HEK293 (cell line): Measurements from ENCODE around the gene DMBX1.
A peak's percentile ranks its signal among the peaks of the same experiment; 100 is the strongest.

Experiments used
- CTCF ChIA-PET: fragments of 350-600 bp; formaldehyde crosslinking; extraction: SDS; loops from one replicate; lab custom pipeline; 2021; ENCODE audit warnings: antibody characterized with exemption; lab: Yijun Ruan, JAX
- POLR2A ChIA-PET: fragments of 300-600 bp; formaldehyde crosslinking; extraction: SDS; loops from one replicate; lab custom pipeline; 2020; ENCODE audit warnings: antibody characterized with exemption, inconsistent platforms; lab: Yijun Ruan, JAX
- H3K27ac ChIP-seq: fragments of 200-500 bp; sonication (Bioruptor generic); 2 replicates; pipeline ENCODE4 v1.5.1; 2014; ENCODE audit warnings: low read depth, low read length, control low read depth, inconsistent platforms; ENCODE audit errors: extremely low read depth
- H3K36me3 ChIP-seq, 2 experiments: fragments of 200-500 bp in 1 of 2; sonication (Bioruptor generic) in 1 of 2; 1 replicate in 1 of 2; 2 replicates in 1 of 2; pipeline ENCODE4 v1.5.1; 2014 to 2017; ENCODE audit warnings: inconsistent platforms in 2 of 2, low read length in 2 of 2; ENCODE audit not compliant: control insufficient read depth in 2 of 2, insufficient read depth in 1 of 2
- H3K4me1 ChIP-seq: fragments of 200-500 bp; sonication (Bioruptor generic); 2 replicates; pipeline ENCODE4 v1.5.1; 2014; ENCODE audit warnings: mild to moderate bottlenecking, low read length, inconsistent platforms; ENCODE audit not compliant: control insufficient read depth, insufficient read depth
- H3K4me3 ChIP-seq: 2 replicates; pipeline ENCODE4 v1.5.1; 2011; ENCODE audit warnings: low read depth, mild to moderate bottlenecking, control low read depth, low read length, moderate library complexity
- H3K9me3 ChIP-seq: fragments of 200-500 bp; sonication (Bioruptor generic); 2 replicates; pipeline ENCODE4 v1.5.1; 2014; ENCODE audit warnings: low read depth, low read length, inconsistent platforms; ENCODE audit not compliant: control insufficient read depth, insufficient read depth
- GLIS2 ChIP-seq: fragments of 450-650 bp; formaldehyde crosslinking; IDR thresholded peaks from 2 replicates; pipeline ENCODE4 v1.5.1; 2016; ENCODE audit warnings: missing biosample characterization, missing genetic modification characterization
- KLF16 ChIP-seq: fragments of 450-650 bp; formaldehyde crosslinking; IDR thresholded peaks from 2 replicates; pipeline ENCODE4 v1.5.1; 2017; ENCODE audit warnings: missing biosample characterization, missing genetic modification characterization
- KLF9 ChIP-seq: fragments of 450-650 bp; formaldehyde crosslinking; IDR thresholded peaks from 2 replicates; pipeline ENCODE4 v1.5.1; 2016; ENCODE audit warnings: missing biosample characterization, missing genetic modification characterization, low read depth
- PRDM6 ChIP-seq: fragments of 450-650 bp; formaldehyde crosslinking; IDR thresholded peaks from 2 replicates; pipeline ENCODE4 v1.5.1; 2017; ENCODE audit warnings: missing biosample characterization, missing genetic modification characterization
- SALL2 ChIP-seq: fragments of 450-650 bp; formaldehyde crosslinking; IDR thresholded peaks from 2 replicates; pipeline ENCODE4 v1.5.0; 2017; ENCODE audit warnings: missing biosample characterization, mild to moderate bottlenecking, missing genetic modification characterization, borderline replicate concordance
- ZBTB17 ChIP-seq: fragments of 450-650 bp; formaldehyde crosslinking; IDR thresholded peaks from 2 replicates; pipeline ENCODE4 v1.5.1; 2016; ENCODE audit warnings: missing biosample characterization, missing genetic modification characterization
- ZBTB8A ChIP-seq: fragments of 450-650 bp; formaldehyde crosslinking; IDR thresholded peaks from 2 replicates; pipeline ENCODE4 v1.5.1; 2016; ENCODE audit warnings: missing biosample characterization, missing genetic modification characterization
- ZFHX2 ChIP-seq: fragments of 450-650 bp; formaldehyde crosslinking; conservative IDR thresholded peaks from 2 replicates; pipeline ENCODE4 v1.5.1; 2016; ENCODE audit warnings: missing biosample characterization, missing genetic modification characterization
- ZFP3 ChIP-seq: fragments of 450-650 bp; formaldehyde crosslinking; IDR thresholded peaks from 2 replicates; pipeline ENCODE4 v1.5.1; 2016; ENCODE audit warnings: low read depth, missing biosample characterization, missing genetic modification characterization
- ZNF114 ChIP-seq: fragments of 450-650 bp; formaldehyde crosslinking; IDR thresholded peaks from 2 replicates; pipeline ENCODE4 v1.5.0; 2017; ENCODE audit warnings: missing biosample characterization, missing genetic modification characterization
- ZNF140 ChIP-seq: fragments of 450-650 bp; formaldehyde crosslinking; IDR thresholded peaks from 2 replicates; pipeline ENCODE4 v1.5.1; 2016; ENCODE audit warnings: missing biosample characterization, missing genetic modification characterization
- ZNF155 ChIP-seq: fragments of 450-650 bp; formaldehyde crosslinking; IDR thresholded peaks from 2 replicates; pipeline ENCODE4 v1.5.1; 2016; ENCODE audit warnings: missing biosample characterization, missing genetic modification characterization
- ZNF157 ChIP-seq: fragments of 450-650 bp; formaldehyde crosslinking; IDR thresholded peaks from 2 replicates; pipeline ENCODE4 v1.5.1; 2016; ENCODE audit warnings: missing biosample characterization, missing genetic modification characterization
- ZNF274 ChIP-seq, 2 experiments: fragments of 200-500 bp in 1 of 2; fragments of 450-650 bp in 1 of 2; sonication (Bioruptor generic) in 1 of 2; formaldehyde crosslinking in 1 of 2; IDR thresholded peaks; 2 replicates each; pipeline versions ENCODE4 v1.5.1 to v1.6.1; 2014 to 2016; ENCODE audit warnings: borderline replicate concordance in 1 of 2, inconsistent platforms in 1 of 2, low read length in 1 of 2, missing biosample characterization in 1 of 2, missing genetic modification characterization in 1 of 2
- ZNF302 ChIP-seq: fragments of 450-650 bp; formaldehyde crosslinking; IDR thresholded peaks from 2 replicates; pipeline ENCODE4 v1.5.1; 2016; ENCODE audit warnings: missing biosample characterization, missing genetic modification characterization, low read depth
- ZNF311 ChIP-seq: fragments of 450-650 bp; formaldehyde crosslinking; IDR thresholded peaks from 2 replicates; pipeline ENCODE4 v1.5.1; 2017; ENCODE audit warnings: missing biosample characterization, missing genetic modification characterization, borderline replicate concordance
- ZNF354C ChIP-seq: fragments of 450-650 bp; formaldehyde crosslinking; IDR thresholded peaks from 2 replicates; pipeline ENCODE4 v1.5.1; 2016; ENCODE audit warnings: missing biosample characterization, missing genetic modification characterization, low read depth, borderline replicate concordance
- ZNF426 ChIP-seq: fragments of 450-650 bp; formaldehyde crosslinking; IDR thresholded peaks from 2 replicates; pipeline ENCODE4 v1.5.1; 2017; ENCODE audit warnings: missing biosample characterization, missing genetic modification characterization, mild to moderate bottlenecking, inconsistent platforms, moderate library complexity
- ZNF521 ChIP-seq: fragments of 450-650 bp; formaldehyde crosslinking; IDR thresholded peaks from 2 replicates; pipeline ENCODE4 v1.5.1; 2017; ENCODE audit warnings: missing biosample characterization, mild to moderate bottlenecking, missing genetic modification characterization
- ZNF596 ChIP-seq: fragments of 450-650 bp; IDR thresholded peaks from 2 replicates; pipeline ENCODE4 v1.5.0; 2018; ENCODE audit warnings: missing biosample characterization, mild to moderate bottlenecking, missing genetic modification characterization, moderate library complexity
- ZNF624 ChIP-seq: fragments of 450-650 bp; formaldehyde crosslinking; IDR thresholded peaks from 2 replicates; pipeline ENCODE4 v1.5.1; 2017; ENCODE audit warnings: missing biosample characterization, missing genetic modification characterization
- ZNF645 ChIP-seq: fragments of 450-650 bp; formaldehyde crosslinking; IDR thresholded peaks from 2 replicates; pipeline ENCODE4; 2016; ENCODE audit warnings: missing biosample characterization, missing genetic modification characterization
- ZNF658 ChIP-seq: fragments of 450-650 bp; formaldehyde crosslinking; IDR thresholded peaks from 2 replicates; pipeline ENCODE4; 2016; ENCODE audit warnings: missing biosample characterization, missing genetic modification characterization
- ZSCAN16 ChIP-seq: fragments of 450-650 bp; formaldehyde crosslinking; IDR thresholded peaks from 2 replicates; pipeline ENCODE4 v1.5.1; 2016; ENCODE audit warnings: missing biosample characterization, missing genetic modification characterization
- ZSCAN30 ChIP-seq: fragments of 450-650 bp; IDR thresholded peaks from 2 replicates; pipeline ENCODE4 v1.5.1; 2018; ENCODE audit warnings: missing biosample characterization, mild to moderate bottlenecking, missing genetic modification characterization, moderate library complexity
- ZSCAN5A ChIP-seq: fragments of 450-650 bp; formaldehyde crosslinking; IDR thresholded peaks from 2 replicates; pipeline ENCODE4 v1.5.1; 2016; ENCODE audit warnings: missing biosample characterization, missing genetic modification characterization
- TF ChIP-seq, protein P1 (sequence below): fragments of 450-650 bp; formaldehyde crosslinking; IDR thresholded peaks from 2 replicates; pipeline ENCODE4 v1.5.1; 2016; ENCODE audit warnings: missing biosample characterization, missing genetic modification characterization
- TF ChIP-seq, protein P2 (sequence below): fragments of 450-650 bp; formaldehyde crosslinking; IDR thresholded peaks from 2 replicates; pipeline ENCODE4 v1.5.1; 2017; ENCODE audit warnings: missing biosample characterization, missing genetic modification characterization
- TF ChIP-seq, protein P3 (sequence below): fragments of 450-650 bp; formaldehyde crosslinking; IDR thresholded peaks from 2 replicates; pipeline ENCODE4 v1.5.1; 2017; ENCODE audit warnings: missing biosample characterization, missing genetic modification characterization

DMBX1 gene

DNA sequence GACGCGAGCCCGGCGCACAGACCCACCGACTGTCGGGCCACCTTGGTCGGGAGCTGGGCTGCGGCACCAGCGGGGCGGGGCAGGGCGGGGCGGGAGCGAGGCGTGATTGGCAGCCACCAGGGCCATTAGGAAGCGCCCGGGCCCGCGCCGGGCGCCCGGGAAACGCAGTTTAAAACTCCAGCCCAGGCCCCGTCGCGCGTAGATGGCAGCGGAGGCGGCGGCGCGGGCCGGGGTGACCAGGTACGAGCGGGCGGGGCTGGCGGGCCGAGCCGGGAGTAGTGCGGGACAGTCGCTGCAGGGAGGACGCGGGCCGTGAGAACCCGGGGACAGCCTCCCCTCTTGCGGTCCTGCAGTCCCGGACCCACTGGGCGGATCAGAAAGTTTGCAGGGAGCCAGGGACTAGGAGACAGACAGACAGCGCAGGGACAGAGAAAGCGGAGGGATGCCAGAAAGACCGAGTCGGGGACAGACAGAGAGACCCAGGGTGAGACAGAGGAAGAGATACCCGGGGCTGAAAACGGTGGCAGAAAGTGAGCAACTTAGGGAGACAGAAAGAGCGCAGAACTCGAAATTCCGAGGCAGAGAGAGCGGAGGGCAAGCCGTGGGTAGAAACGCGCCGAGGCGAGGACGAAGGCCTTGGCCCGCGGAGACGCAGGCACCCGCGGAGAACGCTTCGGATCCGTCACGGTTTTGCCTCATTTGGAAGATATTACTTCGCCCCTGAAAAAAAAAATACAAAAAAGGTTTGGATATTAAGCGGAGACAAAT lies at the start of gene DMBX1:
Gene DMBX1, plus strand, starts transcription at position 199 of the 768 bp plus-strand sequence. CDS start 17,175 bp downstream, outside the sequence.
- Histone ChIP-seq H3K36me3 (no peaks in the 10 kb centered on the region), H3K27ac (no peak within 1 kb of the TSS), H3K4me1 (no peaks in the 10 kb centered on the region), H3K4me3 (peak within 1 kb of the TSS; percentile 57), H3K9me3 (no peaks in the 10 kb centered on the region)
- CTCF ChIA-PET: interaction anchor here (1.0 to 18.9 kb wide), 5 partner anchors 10 to 47 kb away, joined by 3 to 418 read pairs (median 4); a partner anchor contains a TSS
- POLR2A ChIA-PET: interaction anchor here (0.6 to 1.1 kb wide), 2 partner anchors 10 to 42 kb away, joined by 3 read pairs; no protein-coding TSS in a partner anchor
- TF ChIP-seq ZNF658 (tag by site-specific recombination) (no peak), ZNF624 (tag by site-specific recombination) (no peak), ZBTB17 (tag by site-specific recombination) (peak; percentile 95), SALL2 (tag by site-specific recombination) (no peak), ZNF140 (tag by site-specific recombination) (no peak), ZNF596 (tag by site-specific recombination) (no peak), KLF9 (tag by site-specific recombination) (peak; percentile 48), ZNF354C (tag by site-specific recombination) (no peak), PRDM6 (tag by site-specific recombination) (no peak), ZFP3 (tag by site-specific recombination) (no peak; the same call in 1 of the 2 replicates), ZNF426 (tag by site-specific recombination) (no peak), ZNF645 (tag by site-specific recombination) (no peak), ZNF155 (tag by site-specific recombination) (no peak), ZNF114 (no peak), ZSCAN5A (tag by site-specific recombination) (no peak), ZNF311 (tag by site-specific recombination) (no peak), ZFHX2 (tag by site-specific recombination) (peak; percentile 10; the same call in 1 of the 2 replicates), GLIS2 (tag by site-specific recombination) (no peak), ZNF521 (tag by site-specific recombination) (no peak), ZSCAN16 (tag by site-specific recombination) (no peak), ZNF302 (no peak), ZSCAN30 (tag by site-specific recombination) (0 out of 2 replicates have a peak, but pooled peaks have one; percentile 28), KLF16 (tag by site-specific recombination) (no peak), ZNF157 (no peak), ZNF274 (IDR thresholded peaks at IDR 0.05; ENCODE audit: low read length) (no peak), ZNF274 (tag by site-specific recombination; IDR thresholded peaks at IDR 0.05; ENCODE audit: borderline replicate concordance) (no peak), ZBTB8A (peak; percentile 45)
- TF ChIP-seq, protein P1, sequence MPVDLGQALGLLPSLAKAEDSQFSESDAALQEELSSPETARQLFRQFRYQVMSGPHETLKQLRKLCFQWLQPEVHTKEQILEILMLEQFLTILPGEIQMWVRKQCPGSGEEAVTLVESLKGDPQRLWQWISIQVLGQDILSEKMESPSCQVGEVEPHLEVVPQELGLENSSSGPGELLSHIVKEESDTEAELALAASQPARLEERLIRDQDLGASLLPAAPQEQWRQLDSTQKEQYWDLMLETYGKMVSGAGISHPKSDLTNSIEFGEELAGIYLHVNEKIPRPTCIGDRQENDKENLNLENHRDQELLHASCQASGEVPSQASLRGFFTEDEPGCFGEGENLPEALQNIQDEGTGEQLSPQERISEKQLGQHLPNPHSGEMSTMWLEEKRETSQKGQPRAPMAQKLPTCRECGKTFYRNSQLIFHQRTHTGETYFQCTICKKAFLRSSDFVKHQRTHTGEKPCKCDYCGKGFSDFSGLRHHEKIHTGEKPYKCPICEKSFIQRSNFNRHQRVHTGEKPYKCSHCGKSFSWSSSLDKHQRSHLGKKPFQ (tag by site-specific recombination): no peak
- TF ChIP-seq, protein P2, sequence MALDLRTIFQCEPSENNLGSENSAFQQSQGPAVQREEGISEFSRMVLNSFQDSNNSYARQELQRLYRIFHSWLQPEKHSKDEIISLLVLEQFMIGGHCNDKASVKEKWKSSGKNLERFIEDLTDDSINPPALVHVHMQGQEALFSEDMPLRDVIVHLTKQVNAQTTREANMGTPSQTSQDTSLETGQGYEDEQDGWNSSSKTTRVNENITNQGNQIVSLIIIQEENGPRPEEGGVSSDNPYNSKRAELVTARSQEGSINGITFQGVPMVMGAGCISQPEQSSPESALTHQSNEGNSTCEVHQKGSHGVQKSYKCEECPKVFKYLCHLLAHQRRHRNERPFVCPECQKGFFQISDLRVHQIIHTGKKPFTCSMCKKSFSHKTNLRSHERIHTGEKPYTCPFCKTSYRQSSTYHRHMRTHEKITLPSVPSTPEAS (tag by site-specific recombination): no peak
- TF ChIP-seq, protein P3, sequence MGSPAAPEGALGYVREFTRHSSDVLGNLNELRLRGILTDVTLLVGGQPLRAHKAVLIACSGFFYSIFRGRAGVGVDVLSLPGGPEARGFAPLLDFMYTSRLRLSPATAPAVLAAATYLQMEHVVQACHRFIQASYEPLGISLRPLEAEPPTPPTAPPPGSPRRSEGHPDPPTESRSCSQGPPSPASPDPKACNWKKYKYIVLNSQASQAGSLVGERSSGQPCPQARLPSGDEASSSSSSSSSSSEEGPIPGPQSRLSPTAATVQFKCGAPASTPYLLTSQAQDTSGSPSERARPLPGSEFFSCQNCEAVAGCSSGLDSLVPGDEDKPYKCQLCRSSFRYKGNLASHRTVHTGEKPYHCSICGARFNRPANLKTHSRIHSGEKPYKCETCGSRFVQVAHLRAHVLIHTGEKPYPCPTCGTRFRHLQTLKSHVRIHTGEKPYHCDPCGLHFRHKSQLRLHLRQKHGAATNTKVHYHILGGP (tag by site-specific recombination): no peak
